Measurements from ENCODE around the gene PTPN21.

DNA sequence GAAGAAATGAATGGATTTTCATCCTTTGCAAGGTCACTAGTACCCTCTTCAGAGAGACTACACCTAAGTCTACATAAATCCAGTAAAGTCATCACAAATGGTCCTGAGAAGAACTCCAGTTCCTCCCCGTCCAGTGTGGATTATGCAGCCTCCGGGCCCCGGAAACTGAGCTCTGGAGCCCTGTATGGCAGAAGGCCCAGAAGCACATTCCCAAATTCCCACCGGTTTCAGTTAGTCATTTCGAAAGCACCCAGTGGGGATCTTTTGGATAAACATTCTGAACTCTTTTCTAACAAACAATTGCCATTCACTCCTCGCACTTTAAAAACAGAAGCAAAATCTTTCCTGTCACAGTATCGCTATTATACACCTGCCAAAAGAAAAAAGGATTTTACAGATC is 128.5 kb downstream of the PTPN21 start:
- TF ChIP-seq, protein P1, sequence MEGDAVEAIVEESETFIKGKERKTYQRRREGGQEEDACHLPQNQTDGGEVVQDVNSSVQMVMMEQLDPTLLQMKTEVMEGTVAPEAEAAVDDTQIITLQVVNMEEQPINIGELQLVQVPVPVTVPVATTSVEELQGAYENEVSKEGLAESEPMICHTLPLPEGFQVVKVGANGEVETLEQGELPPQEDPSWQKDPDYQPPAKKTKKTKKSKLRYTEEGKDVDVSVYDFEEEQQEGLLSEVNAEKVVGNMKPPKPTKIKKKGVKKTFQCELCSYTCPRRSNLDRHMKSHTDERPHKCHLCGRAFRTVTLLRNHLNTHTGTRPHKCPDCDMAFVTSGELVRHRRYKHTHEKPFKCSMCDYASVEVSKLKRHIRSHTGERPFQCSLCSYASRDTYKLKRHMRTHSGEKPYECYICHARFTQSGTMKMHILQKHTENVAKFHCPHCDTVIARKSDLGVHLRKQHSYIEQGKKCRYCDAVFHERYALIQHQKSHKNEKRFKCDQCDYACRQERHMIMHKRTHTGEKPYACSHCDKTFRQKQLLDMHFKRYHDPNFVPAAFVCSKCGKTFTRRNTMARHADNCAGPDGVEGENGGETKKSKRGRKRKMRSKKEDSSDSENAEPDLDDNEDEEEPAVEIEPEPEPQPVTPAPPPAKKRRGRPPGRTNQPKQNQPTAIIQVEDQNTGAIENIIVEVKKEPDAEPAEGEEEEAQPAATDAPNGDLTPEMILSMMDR (IDR thresholded peaks at IDR 0.05) = no peak
- TF ChIP-seq POLR2A (IDR thresholded peaks at IDR 0.05) = no peak
- TF ChIP-seq POLR2AphosphoS5 (IDR thresholded peaks at IDR 0.05) = no peak

All from stomach (tissue), 4 donors.